Measurements from ENCODE around the gene S100A3.

DNA sequence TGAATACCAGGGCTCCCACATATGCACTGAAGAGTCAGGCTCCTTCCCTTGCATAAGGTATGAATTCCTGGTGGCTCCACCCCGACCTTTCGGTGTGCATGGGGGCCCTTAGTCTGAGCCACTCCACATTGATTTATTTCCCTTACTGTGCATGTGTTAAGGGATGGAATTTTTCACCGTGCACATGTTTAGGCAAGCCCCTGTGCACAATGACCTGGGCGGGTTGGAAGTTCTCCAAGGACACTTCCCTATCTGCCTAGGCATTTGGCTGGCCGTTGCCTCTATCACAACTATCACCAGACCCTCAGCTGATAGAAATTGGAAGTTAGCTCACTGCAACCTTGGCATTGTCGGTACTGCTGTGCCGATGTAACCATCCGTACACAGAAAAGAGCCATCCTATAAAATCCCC, 22.9 kb downstream of the S100A3 start:
- TF ChIP-seq, protein P1, sequence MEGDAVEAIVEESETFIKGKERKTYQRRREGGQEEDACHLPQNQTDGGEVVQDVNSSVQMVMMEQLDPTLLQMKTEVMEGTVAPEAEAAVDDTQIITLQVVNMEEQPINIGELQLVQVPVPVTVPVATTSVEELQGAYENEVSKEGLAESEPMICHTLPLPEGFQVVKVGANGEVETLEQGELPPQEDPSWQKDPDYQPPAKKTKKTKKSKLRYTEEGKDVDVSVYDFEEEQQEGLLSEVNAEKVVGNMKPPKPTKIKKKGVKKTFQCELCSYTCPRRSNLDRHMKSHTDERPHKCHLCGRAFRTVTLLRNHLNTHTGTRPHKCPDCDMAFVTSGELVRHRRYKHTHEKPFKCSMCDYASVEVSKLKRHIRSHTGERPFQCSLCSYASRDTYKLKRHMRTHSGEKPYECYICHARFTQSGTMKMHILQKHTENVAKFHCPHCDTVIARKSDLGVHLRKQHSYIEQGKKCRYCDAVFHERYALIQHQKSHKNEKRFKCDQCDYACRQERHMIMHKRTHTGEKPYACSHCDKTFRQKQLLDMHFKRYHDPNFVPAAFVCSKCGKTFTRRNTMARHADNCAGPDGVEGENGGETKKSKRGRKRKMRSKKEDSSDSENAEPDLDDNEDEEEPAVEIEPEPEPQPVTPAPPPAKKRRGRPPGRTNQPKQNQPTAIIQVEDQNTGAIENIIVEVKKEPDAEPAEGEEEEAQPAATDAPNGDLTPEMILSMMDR (IDR thresholded peaks at IDR 0.05; ENCODE audit: poor library complexity, severe bottlenecking): no peak
- TF ChIP-seq EP300 (conservative IDR thresholded peaks at IDR 0.05; ENCODE audit: poor library complexity, severe bottlenecking): no peak
- no peak for TF ChIP-seq MXI1 (conservative IDR thresholded peaks at IDR 0.05; ENCODE audit: poor library complexity, severe bottlenecking)
- no peak for TF ChIP-seq EZH2 (IDR thresholded peaks at IDR 0.05; ENCODE audit: borderline replicate concordance, insufficient read depth, low read length, poor library complexity, severe bottlenecking)
- no peak for TF ChIP-seq POLR2AphosphoS5 (IDR thresholded peaks at IDR 0.05)

Data from neural cell (in vitro differentiated cells).